Cortex of kidney (tissue), 1 donor: Measurements from ENCODE around the gene TRPM1.

Experiments
- DNase-seq: peaks from one replicate; lab custom pipeline; 2025; lab: John Stamatoyannopoulos, UW

TRPM1 gene

GRCh38 chr15:30978328-30978727 is 123.2 kb downstream of the TRPM1 start:
- no peak for DNase-seq

- DNase-seq, result no peak
Observed at GRCh38 chr15:30974112-30974511, 127.4 kb downstream of the TRPM1 start.

- DNase-seq, result no peak
Observed at GRCh38 chr15:30973379-30973778, 128.1 kb downstream of the TRPM1 start.

GRCh38 chr15:30969724-30970123 is 131.8 kb downstream of the TRPM1 start:
- DNase-seq, result no peak

GRCh38 chr15:30963681-30964080 is 137.8 kb downstream of the TRPM1 start:
- DNase-seq, result no peak

GRCh38 chr15:30962659-30963058 is 138.9 kb downstream of the TRPM1 start:
- no peak for DNase-seq

GRCh38 chr15:30962079-30962478 is 139.4 kb downstream of the TRPM1 start:
- no peak for DNase-seq

- DNase-seq, result no peak
Observed at GRCh38 chr15:30958219-30958618, 143.3 kb downstream of the TRPM1 start.

- no peak for DNase-seq
Observed at GRCh38 chr15:30956216-30957124, 145.1 kb downstream of the TRPM1 start.

GRCh38 chr15:30954674-30955073 is 146.9 kb downstream of the TRPM1 start:
- DNase-seq, result no peak

GRCh38 chr15:30953731-30954378 is 147.7 kb downstream of the TRPM1 start:
- no peak for DNase-seq

GRCh38 chr15:30953183-30953582 is 148.3 kb downstream of the TRPM1 start:
- DNase-seq, result no peak
